ENCODE data around the gene GRIK4. TPM values are rescaled to one million over a fixed set of nuclear protein-coding genes. Genes with fewer than 3 reads are reported as not detected.

GRIK4 gene
- total RNA-seq, 4 donors from 2014 or later: 0.57 to 0.85 TPM; not detected in 2

DNA sequence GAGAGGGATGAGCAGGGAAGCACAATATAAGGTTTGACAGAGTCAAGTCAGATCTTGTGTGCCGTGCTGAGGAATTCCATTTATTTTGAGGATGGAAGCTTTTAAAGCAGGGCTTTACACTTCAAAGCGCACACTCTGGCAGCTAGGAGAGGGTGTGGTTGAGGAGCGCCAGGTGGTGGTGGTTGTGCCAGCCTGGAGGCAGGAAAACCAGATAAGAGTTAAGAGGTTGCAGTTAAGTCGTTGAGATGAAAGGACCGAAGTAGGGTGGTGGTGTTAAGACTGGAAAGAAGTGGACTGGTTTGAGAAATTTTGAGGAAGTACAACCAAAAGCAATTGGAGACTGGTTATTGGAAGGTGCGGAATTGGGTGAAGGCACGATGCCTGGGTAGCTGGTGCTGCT is 280.8 kb downstream of the GRIK4 start:
- TF ChIP-seq CTCF (IDR thresholded peaks at IDR 0.05; ENCODE audit: low read depth): no peak

GRCh38 chr11:120793150-120793549 is 281.6 kb downstream of the GRIK4 start:
- TF ChIP-seq CTCF (IDR thresholded peaks at IDR 0.05; ENCODE audit: low read depth): no peak

DNA sequence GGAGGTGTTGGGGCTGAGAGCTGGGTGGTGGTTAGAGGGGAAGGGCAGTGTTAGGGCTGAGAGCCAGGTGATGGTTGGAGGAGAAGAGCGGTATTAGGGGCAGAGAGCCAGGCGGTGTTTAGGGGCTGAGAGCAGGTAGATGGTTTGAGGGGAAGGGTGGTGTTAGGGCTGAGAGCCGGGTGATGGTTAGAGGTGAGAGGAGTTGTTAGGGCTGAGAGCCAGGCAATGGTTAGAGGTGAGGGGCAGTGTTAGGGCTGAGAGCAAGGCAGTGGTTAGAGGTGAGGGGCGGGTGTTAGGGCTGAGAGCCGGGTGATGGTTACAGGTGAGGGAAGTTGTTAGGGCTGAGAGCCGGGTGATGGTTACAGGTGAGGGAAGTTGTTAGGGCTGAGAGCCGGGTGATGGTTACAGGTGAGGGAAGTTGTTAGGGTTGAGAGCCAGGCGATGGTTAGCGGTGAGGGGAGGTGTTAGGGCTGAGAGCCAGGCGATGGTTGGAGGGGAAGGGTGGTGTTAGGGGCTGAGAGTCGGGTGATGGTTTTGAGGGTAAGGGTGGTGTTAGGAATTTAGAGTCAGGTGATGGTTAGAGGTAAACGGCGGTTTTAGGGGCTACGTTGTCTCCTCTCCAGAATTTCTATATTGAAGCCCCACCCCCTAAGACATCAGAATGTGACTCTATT is 282.4 kb downstream of the GRIK4 start:
- no peak for TF ChIP-seq CTCF (IDR thresholded peaks at IDR 0.05; ENCODE audit: low read depth)

DNA sequence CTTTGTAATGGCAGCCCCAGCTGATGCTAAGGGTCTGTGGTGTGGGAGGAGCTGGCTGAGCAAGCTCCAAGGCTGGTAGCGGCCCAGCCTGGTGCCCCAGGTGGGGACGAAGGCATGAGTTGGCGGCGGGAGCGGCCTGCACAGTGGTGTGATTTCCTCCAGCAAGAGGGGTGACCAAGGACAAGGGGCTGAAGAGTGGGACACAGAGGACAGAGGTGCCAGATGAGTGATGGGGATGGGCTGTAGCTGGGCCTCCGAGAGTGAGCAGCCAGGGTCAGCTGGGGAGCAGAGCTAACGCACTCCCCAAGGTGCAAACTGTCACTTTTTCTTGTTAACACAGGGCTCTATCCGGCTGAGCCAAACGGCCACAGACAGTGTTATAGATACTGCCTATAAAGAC is 283.2 kb downstream of the GRIK4 start:
- no peak for TF ChIP-seq CTCF (IDR thresholded peaks at IDR 0.05; ENCODE audit: low read depth)

DNA sequence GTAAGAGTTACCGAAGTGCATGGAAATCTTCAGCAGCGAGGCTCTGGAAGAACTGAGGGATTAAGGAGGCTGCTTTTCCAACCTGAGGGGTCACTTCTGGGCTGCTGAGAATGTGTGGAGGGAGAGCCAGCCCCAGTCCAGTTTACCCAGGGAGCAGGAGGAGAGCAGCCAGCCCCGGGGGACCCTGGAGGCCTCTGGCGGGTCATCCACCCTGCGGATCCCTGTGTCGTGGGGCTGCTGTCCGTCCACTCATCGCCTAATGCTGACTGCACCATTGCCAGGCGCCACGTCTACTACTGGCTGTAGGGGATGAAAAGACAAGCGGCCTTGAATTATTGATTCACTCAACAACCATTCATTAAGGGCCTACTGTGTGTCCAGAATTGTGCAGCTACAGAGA is 283.6 kb downstream of the GRIK4 start:
- TF ChIP-seq CTCF (IDR thresholded peaks at IDR 0.05; ENCODE audit: low read depth): no peak

DNA sequence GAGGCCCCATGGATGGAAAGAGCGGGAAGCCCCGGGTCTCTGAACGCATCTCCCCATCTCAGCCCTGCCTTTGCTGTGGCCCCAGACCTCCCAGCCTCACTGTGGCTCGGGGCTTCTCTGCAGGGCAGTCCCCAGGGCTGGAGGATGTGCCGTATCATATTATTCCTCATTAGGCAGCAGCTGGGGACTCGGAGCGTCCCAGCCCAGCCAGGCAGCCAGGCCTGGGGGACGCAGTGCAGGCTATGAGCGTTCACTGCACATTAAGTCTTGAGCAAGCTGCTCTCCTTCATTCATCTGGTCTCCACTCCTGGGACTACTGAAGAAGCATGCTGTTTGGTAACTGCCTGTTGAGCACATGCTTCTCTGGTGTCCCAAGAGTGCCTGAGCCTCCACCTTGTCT is 285.6 kb downstream of the GRIK4 start:
- TF ChIP-seq CTCF (IDR thresholded peaks at IDR 0.05; ENCODE audit: low read depth): no peak

- no peak for TF ChIP-seq CTCF (IDR thresholded peaks at IDR 0.05; ENCODE audit: low read depth)
Measured at GRCh38 chr11:120798854-120799253, 287.3 kb downstream of the GRIK4 start.
